Glutamatergic neuron (in vitro differentiated cells): ENCODE measurements around the gene FLT1. TPM values are rescaled to one million over a fixed set of nuclear protein-coding genes. Genes with fewer than 3 reads are reported as not detected.

ENCODE experiments used
- DNase-seq: peaks from one replicate; pipeline ENCODE4 v3.0.0; 2022
- H3K27ac Mint-ChIP-seq: one replicate; pipeline ENCODE4 v1.8.0; 2020; ENCODE audit warnings: mild to moderate bottlenecking, mixed read lengths, inconsistent platforms; ENCODE audit not compliant: unreplicated experiment
- H3K27me3 Mint-ChIP-seq: one replicate; pipeline ENCODE4 v1.8.0; 2020; ENCODE audit warnings: mild to moderate bottlenecking, moderate library complexity, mixed read lengths, inconsistent platforms; ENCODE audit not compliant: unreplicated experiment
- H3K36me3 Mint-ChIP-seq: one replicate; pipeline ENCODE4 v1.8.0; 2020; ENCODE audit warnings: mild to moderate bottlenecking, mixed read lengths, inconsistent platforms; ENCODE audit not compliant: unreplicated experiment
- H3K4me1 Mint-ChIP-seq: one replicate; pipeline ENCODE4 v1.8.0; 2020; ENCODE audit warnings: mild to moderate bottlenecking, low read depth, mixed read lengths, inconsistent platforms; ENCODE audit not compliant: unreplicated experiment
- H3K4me3 Mint-ChIP-seq: one replicate; pipeline ENCODE4 v1.8.0; 2020; ENCODE audit warnings: mild to moderate bottlenecking, mixed read lengths, inconsistent platforms; ENCODE audit not compliant: unreplicated experiment
- H3K9me3 Mint-ChIP-seq: one replicate; pipeline ENCODE4 v1.8.0; 2020; ENCODE audit warnings: mild to moderate bottlenecking, moderate library complexity, mixed read lengths, inconsistent platforms; ENCODE audit not compliant: unreplicated experiment
- total RNA-seq: library from RNA; stranded (reverse); fragmentation: NEBNext Ultra II Directional; extraction: Animal tissue kit (Norgen Biotek cat#: 25700); gene quantifications from one replicate; pipeline ENCODE4 v1.2.1, GENCODE V29; 2021; ENCODE audit not compliant: unreplicated experiment
- TF ChIP-seq, protein P1 (sequence below): fragments of 200-600 bp; sonication (generic); IDR thresholded peaks from one replicate; pipeline ENCODE4 v1.5.0; 2021; ENCODE audit not compliant: partially characterized antibody, unreplicated experiment

FLT1 gene
- total RNA-seq, 1 donor from 2014 or later, result 49.8 TPM

DNA sequence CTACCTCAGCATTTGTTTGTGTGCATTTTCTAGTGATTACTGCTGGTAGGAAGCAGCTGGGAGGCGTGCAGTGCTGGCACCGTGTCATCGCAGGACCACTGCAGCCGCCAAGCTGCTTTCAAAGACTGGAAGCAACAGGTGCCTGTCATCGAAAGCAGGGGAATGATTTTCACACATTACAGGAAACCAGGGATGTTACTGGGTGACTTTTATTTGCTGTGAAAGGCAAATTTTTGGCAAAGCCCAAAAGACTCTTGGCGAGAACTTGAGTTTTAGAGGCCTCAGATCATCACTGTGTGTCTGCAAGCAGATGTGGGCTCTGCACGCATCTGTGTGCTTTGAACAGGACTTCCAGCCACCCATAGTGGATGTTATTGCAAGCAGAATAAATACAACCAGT is 176.4 kb downstream of the FLT1 start:
- no peaks in the 10 kb centered on the region for H3K36me3 Mint-ChIP-seq
- no peaks in the 10 kb centered on the region for H3K4me1 Mint-ChIP-seq
- TF ChIP-seq, protein P1, sequence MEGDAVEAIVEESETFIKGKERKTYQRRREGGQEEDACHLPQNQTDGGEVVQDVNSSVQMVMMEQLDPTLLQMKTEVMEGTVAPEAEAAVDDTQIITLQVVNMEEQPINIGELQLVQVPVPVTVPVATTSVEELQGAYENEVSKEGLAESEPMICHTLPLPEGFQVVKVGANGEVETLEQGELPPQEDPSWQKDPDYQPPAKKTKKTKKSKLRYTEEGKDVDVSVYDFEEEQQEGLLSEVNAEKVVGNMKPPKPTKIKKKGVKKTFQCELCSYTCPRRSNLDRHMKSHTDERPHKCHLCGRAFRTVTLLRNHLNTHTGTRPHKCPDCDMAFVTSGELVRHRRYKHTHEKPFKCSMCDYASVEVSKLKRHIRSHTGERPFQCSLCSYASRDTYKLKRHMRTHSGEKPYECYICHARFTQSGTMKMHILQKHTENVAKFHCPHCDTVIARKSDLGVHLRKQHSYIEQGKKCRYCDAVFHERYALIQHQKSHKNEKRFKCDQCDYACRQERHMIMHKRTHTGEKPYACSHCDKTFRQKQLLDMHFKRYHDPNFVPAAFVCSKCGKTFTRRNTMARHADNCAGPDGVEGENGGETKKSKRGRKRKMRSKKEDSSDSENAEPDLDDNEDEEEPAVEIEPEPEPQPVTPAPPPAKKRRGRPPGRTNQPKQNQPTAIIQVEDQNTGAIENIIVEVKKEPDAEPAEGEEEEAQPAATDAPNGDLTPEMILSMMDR, result no peak
- no peak overlapping the region for H3K27ac Mint-ChIP-seq
- no peaks in the 10 kb centered on the region for H3K9me3 Mint-ChIP-seq
- H3K27me3 Mint-ChIP-seq, result peaks cover 1% of the 10 kb centered on the region
- no peak for DNase-seq
- H3K4me3 Mint-ChIP-seq, result no peak overlapping the region

DNA sequence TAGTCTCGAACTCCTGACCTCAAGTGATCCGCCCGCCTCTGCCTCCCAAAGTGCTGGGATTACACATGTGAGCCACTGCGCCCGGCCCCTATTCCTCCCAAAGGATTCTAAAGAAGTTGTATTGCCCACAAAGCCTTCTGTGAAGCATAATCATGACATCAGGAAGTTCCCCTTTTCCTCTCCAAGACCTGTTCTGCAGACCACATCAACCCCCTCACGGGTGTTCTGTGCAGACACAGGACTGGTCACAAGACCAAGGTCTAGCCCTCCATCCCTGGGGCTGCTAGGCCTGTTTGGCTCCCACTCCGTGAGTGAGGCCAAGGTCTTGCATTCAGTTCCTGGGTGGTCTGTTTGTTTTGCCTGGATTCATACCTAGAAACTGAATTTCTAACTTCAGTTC is 178.1 kb downstream of the FLT1 start:
- Mint-ChIP-seq H3K4me3 (no peak overlapping the region), H3K27ac (no peak overlapping the region), H3K4me1 (no peaks in the 10 kb centered on the region), H3K9me3 (no peaks in the 10 kb centered on the region), H3K27me3 (peaks cover 1% of the 10 kb centered on the region), H3K36me3 (no peaks in the 10 kb centered on the region)
- DNase-seq, result no peak
- TF ChIP-seq, protein P1, result no peak

DNA sequence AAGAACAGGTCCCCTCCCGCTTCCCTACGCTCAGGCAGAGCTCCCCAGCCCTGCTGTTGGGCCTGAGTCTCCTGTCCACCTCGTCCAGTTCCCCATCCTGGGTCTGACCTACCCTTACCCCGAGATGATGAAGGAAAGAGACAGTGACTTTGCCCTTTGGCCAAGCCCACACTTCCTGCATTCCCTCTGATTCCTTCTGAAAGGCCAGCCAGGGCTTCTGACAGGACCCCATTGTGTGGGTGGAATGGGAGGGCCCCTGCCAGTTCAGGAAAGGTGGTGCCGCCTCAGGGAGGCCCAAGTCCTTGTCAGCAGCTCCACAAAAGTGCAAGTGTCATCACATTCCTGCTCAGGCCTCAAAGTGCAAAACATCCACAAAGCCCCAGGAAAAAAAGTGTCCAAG is 178.8 kb downstream of the FLT1 start:
- Mint-ChIP-seq H3K27me3 (peaks cover 1% of the 10 kb centered on the region), H3K36me3 (no peaks in the 10 kb centered on the region), H3K4me1 (no peaks in the 10 kb centered on the region), H3K4me3 (no peak overlapping the region), H3K27ac (no peak overlapping the region), H3K9me3 (no peaks in the 10 kb centered on the region)
- TF ChIP-seq, protein P1, result no peak
- DNase-seq, result no peak

DNA sequence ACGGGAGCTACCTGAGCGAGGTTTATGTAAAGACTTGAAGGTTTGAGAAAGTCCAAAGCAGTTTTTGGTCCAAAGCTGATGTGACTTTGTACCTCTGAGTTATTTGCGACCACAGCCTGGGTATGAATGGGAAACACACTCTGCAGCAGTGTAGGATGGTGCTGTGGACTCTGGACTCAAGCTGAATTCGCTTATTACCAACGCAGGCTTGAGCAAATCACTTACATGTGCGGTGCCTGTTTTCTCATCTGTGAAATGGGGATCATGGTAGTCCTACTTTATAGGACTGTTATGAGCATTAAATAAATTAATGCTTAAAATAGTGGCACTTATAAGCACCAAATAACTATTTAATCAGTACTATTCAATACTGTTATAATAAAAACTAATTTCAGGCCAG is 180.0 kb downstream of the FLT1 start:
- Mint-ChIP-seq H3K4me1 (no peaks in the 10 kb centered on the region), H3K36me3 (peaks cover 5% of the 10 kb centered on the region), H3K27ac (no peak overlapping the region), H3K9me3 (no peaks in the 10 kb centered on the region), H3K27me3 (peaks cover 1% of the 10 kb centered on the region), H3K4me3 (no peak overlapping the region)
- DNase-seq, result no peak
- TF ChIP-seq, protein P1, result no peak

DNA sequence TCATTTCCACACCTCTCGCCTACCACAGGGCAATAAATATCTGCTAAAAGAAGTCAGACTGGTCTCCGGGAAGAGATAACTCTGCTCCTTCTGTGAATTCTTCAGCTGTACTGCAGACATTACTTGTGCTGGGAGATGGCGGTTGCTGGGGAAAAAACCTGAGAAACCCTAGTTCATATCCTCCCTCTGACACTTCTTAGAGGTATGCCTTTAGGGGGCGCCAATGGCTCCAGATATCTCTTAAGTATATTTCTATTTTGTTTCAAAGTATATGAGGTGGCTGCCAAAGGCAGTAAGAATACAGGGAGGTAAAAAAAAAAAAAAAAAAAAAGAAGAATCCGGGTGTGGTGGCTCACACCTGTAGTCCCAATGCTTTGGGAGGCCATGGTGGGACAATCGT is 181.3 kb downstream of the FLT1 start:
- Mint-ChIP-seq H3K27me3 (peaks cover 1% of the 10 kb centered on the region), H3K27ac (no peak overlapping the region), H3K36me3 (peaks cover 5% of the 10 kb centered on the region), H3K4me1 (peaks cover 6% of the 10 kb centered on the region), H3K4me3 (no peak overlapping the region), H3K9me3 (no peaks in the 10 kb centered on the region)
- DNase-seq, result no peak
- TF ChIP-seq, protein P1, result no peak
